Subcutaneous adipose tissue (tissue), 4 donors: ENCODE measurements around the gene PAXIP1. TPM values are rescaled to one million over a fixed set of nuclear protein-coding genes. Genes with fewer than 3 reads are reported as not detected.

Experiments used
- CTCF ChIP-seq: fragments of 450-650 bp; IDR thresholded peaks from one replicate; pipeline ENCODE4 v1.5.1; 2016; ENCODE audit warnings: low read depth, mild to moderate bottlenecking, control low read depth, antibody characterized with exemption, moderate library complexity
- total RNA-seq, 4 donors: library from RNA; depleted of rRNA; stranded (reverse); fragments of >200 nt; gene quantifications; one replicate each; pipeline ENCODE4 v1.1.0, GENCODE V29; 2016

PAXIP1 gene
- total RNA-seq, 4 donors from 2014 or later, result 8.3 to 11.7 (median 10.5) TPM

- no peak for TF ChIP-seq CTCF
These were observed 42.7 kb downstream of the PAXIP1 start for GRCh38 chr7:154960063-154960790.

GRCh38 chr7:154956427-154956826 is 46.5 kb downstream of the PAXIP1 start:
- TF ChIP-seq CTCF, result no peak

GRCh38 chr7:154953006-154953684 is 49.8 kb downstream of the PAXIP1 start:
- TF ChIP-seq CTCF, result no peak

- TF ChIP-seq CTCF, result no peak
These were observed 52.0 kb downstream of the PAXIP1 start for GRCh38 chr7:154950960-154951359.

- TF ChIP-seq CTCF, result no peak
These were observed 55.3 kb downstream of the PAXIP1 start for GRCh38 chr7:154947604-154948003.

GRCh38 chr7:154946166-154946565 is 56.8 kb downstream of the PAXIP1 start:
- TF ChIP-seq CTCF, result no peak

GRCh38 chr7:154943906-154944305 is 59.0 kb downstream of the PAXIP1 start:
- TF ChIP-seq CTCF, result no peak
